ENCODE measurements around the gene SEPTIN12. TPM values are rescaled to one million over a fixed set of nuclear protein-coding genes. Genes with fewer than 3 reads are reported as not detected.
A peak's percentile ranks its signal among the peaks of the same experiment; 100 is the strongest.

SEPTIN12 gene
- total RNA-seq, 6 donors from 2014 or later: not detected

DNA sequence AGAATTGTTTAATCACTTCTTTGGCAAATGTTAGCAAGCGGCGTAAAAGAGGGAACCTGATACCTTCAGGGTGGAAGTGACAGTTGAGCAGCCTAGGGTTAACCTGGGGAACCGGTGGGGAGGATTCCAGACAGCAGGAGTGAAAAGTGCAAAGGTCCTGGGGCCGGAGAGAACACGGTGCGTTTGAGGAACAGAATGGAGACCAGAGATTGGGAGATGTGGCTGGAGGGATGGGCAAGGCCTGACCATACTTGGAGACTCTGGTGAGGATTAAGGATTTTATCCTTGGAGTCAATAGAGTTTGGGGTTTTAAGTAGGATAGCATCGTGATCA, 18.9 kb downstream of the SEPTIN12 start:
- no peak for TF ChIP-seq POLR2AphosphoS5 (IDR thresholded peaks at IDR 0.05)
- TF ChIP-seq EP300 (IDR thresholded peaks at IDR 0.05): no peak
- TF ChIP-seq, protein P1, sequence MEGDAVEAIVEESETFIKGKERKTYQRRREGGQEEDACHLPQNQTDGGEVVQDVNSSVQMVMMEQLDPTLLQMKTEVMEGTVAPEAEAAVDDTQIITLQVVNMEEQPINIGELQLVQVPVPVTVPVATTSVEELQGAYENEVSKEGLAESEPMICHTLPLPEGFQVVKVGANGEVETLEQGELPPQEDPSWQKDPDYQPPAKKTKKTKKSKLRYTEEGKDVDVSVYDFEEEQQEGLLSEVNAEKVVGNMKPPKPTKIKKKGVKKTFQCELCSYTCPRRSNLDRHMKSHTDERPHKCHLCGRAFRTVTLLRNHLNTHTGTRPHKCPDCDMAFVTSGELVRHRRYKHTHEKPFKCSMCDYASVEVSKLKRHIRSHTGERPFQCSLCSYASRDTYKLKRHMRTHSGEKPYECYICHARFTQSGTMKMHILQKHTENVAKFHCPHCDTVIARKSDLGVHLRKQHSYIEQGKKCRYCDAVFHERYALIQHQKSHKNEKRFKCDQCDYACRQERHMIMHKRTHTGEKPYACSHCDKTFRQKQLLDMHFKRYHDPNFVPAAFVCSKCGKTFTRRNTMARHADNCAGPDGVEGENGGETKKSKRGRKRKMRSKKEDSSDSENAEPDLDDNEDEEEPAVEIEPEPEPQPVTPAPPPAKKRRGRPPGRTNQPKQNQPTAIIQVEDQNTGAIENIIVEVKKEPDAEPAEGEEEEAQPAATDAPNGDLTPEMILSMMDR (IDR thresholded peaks at IDR 0.05): no peak
- no peak for TF ChIP-seq POLR2A (IDR thresholded peaks at IDR 0.05)
- Histone ChIP-seq H3K27ac (peak overlapping the region in 3 of 4 donors; percentile 89 to 91 (median 90)), H3K36me3 (peaks cover 0 to 12% (median 3%) of the 10 kb centered on the region in 4 donors), H3K4me1 (peaks cover 26 to 38% (median 32%) of the 10 kb centered on the region in 4 donors), H3K9me3 (no peaks in the 10 kb centered on the region), H3K27me3 (no peaks in the 10 kb centered on the region), H3K4me3 (peak overlapping the region in 3 of 4 donors; percentile 87 to 99 (median 97))
- no peak for ATAC-seq (ENCODE audit: low FRiP score in 2 of 2)
- 54 to 64% methylated on average over 7 of the region's 7 CpGs for WGBS, 2 donors
- DNase-seq: no peak

DNA sequence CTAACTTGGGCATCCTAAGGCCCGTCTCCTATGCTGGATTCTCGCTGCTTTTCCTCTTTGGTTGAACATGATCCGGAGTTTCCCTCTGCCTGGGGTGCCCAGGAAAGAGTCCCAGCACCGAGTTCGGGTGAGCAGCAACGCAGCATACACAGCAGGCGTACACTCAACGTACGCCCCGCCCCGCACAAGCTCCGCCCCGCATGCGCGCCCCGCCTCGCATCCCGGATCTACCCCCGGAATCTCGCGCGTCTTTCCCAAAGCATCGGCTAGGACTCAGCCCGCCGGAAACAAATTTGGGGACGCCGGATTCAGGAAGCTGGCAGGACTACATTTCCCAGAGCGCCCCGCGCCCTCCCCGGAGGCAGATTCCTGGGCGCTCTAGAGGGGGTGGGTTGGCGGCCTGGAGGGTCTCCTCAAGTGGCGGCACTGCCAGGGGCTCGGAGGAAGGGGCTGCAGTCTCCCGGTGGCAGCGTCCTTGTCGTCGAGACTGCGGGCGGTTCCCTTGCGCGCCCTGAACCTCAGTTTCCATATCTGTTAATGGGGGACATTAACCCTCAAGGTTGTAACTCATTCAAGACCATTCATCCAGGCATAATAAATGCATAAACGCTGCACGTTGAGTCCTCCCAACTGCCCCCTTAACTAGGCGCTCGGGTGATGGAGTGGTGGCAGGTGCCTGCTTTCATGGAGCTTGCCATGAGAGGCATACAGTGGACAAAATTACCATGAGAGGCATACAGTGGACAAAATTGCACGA, 19.4 kb downstream of the SEPTIN12 start:
- no peaks in the 10 kb centered on the region for H3K9me3 ChIP-seq
- H3K4me3 ChIP-seq: peak overlapping the region in 3 of 4 donors; percentile 87 to 99 (median 97)
- H3K27ac ChIP-seq: peak overlapping the region; percentile 74 to 91 (median 90)
- peaks cover 0 to 16% (median 8%) of the 10 kb centered on the region in 4 donors for H3K36me3 ChIP-seq
- ATAC-seq (ENCODE audit: low FRiP score in 2 of 2) (peak; percentile 96), DNase-seq (peak; percentile 99 to 100)
- H3K4me1 ChIP-seq: peaks cover 26 to 38% (median 32%) of the 10 kb centered on the region in 4 donors
- no peaks in the 10 kb centered on the region for H3K27me3 ChIP-seq
- 6 to 11% methylated on average over 19 to 45 of the region's 48 CpGs for WGBS, 2 donors
- TF ChIP-seq, protein P1 (IDR thresholded peaks at IDR 0.05): peak in 1 of 6 experiments; percentile 12
- peak in 2 of 4 donors; percentile 59 to 90 for TF ChIP-seq POLR2A (IDR thresholded peaks at IDR 0.05)
- no peak for TF ChIP-seq EP300 (IDR thresholded peaks at IDR 0.05)
- peak in 1 of 2 donors; percentile 89 for TF ChIP-seq POLR2AphosphoS5 (IDR thresholded peaks at IDR 0.05)

DNA sequence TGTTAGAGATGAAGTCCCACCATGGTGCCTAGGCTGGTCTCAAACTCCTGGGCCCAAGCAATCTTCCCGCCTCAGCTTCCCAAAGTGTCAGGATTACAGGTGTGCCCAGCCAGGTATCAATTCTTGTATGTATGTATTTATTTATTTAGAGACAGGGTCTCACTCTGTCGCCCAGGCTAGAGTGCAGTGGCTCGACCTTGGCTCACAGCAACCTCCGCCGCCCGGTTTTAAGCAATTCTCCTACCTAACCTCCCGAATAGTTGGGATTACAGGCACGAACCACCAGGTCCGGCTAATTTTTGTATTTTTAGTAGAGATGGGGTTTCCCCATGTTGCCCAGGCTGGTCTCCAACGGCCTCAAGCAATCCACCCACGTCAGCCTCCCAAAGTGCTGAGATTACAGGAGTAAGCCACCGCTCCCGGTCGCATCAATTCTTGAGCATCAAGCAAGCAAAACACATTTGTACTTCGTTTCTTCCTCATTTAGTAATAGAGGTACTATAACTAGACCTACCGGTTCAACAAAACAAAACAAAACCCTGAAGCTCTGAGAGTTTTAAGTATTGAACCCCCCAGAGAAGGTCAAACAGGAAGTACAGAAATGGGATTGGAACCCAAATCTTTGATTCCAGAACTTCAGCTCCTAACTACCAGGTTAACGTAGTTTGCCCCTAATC, 20.1 kb downstream of the SEPTIN12 start:
- peak overlapping the region; percentile 74 to 91 (median 90) for H3K27ac ChIP-seq
- peaks cover 26 to 38% (median 32%) of the 10 kb centered on the region in 4 donors for H3K4me1 ChIP-seq
- no peaks in the 10 kb centered on the region for H3K9me3 ChIP-seq
- ATAC-seq (ENCODE audit: low FRiP score in 2 of 2): peak in 1 of 2 donors; percentile 10
- WGBS, 2 donors: 49 to 60% methylated on average over 17 of the region's 17 CpGs
- H3K27me3 ChIP-seq: no peaks in the 10 kb centered on the region
- H3K4me3 ChIP-seq: peak overlapping the region in 3 of 4 donors; percentile 87 to 99 (median 97)
- no peak for TF ChIP-seq POLR2A (IDR thresholded peaks at IDR 0.05)
- peak in 1 of 4 donors; percentile 7 for TF ChIP-seq EP300 (IDR thresholded peaks at IDR 0.05)
- peak in 1 of 2 donors; percentile 51 for DNase-seq
- peaks cover 0 to 24% (median 15%) of the 10 kb centered on the region in 4 donors for H3K36me3 ChIP-seq

DNA sequence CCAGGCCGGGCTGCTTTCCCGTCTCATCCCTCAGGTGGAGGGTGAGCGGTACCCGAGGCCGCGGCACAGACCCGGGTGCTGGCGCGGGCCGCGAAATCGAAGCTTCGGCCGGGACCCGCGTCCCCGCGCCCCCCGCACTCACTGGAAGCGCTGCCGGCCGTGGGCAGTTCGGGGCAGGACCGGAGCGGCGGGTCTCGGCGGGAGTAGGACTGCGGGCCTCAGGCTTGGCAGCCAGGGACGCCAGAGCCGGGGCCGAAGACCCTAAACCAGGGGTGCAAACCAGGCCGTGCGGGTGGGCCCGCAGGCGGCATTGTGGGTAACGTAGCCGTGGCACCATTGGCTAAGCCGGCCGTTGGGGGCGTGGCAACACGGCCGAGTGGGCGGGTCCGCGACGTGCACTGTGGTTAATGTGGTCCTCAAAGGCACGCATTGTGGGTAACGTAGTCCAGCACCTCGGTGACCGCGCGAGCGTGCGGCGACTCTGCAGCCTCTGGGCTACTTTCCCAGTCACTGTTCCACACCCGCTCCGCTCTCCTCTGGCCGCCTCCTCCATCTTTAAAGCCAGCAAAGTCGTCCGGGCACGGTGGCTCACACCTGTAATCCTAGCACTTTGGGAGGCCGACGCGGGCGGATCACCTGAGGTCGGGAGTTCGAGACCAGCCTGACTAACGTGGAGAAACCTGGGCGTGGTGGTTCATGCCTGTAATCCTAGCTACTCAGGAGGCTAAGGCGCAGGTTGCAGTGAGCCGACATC, 21.1 kb downstream of the SEPTIN12 start, which contains the start of gene ZNF500:
Gene ZNF500, minus strand, starts transcription at position 288 of the 754 bp plus-strand sequence. CDS start 1,184 bp downstream, outside the sequence.
- H3K36me3 ChIP-seq: peaks cover under 1 to 32% (median 24%) of the 10 kb centered on the region in 4 donors
- TF ChIP-seq POLR2AphosphoS5 (IDR thresholded peaks at IDR 0.05) (peak in 1 of 2 donors; percentile 86), POLR2A (IDR thresholded peaks at IDR 0.05) (peak in 2 of 4 donors; percentile 49 to 74), EP300 (IDR thresholded peaks at IDR 0.05) (no peak)
- TF ChIP-seq, protein P1 (IDR thresholded peaks at IDR 0.05): peak in 1 of 6 experiments; percentile 13
- peaks cover 26 to 38% (median 32%) of the 10 kb centered on the region in 4 donors for H3K4me1 ChIP-seq
- H3K4me3 ChIP-seq: peak within 1 kb of the TSS; percentile 87 to 99 (median 98)
- peak within 1 kb of the TSS; percentile 74 to 91 (median 90) for H3K27ac ChIP-seq
- DNase-seq (peak; percentile 99 to 100), ATAC-seq (ENCODE audit: low FRiP score in 2 of 2) (peak; percentile 97)
- no peaks in the 10 kb centered on the region for H3K9me3 ChIP-seq
- WGBS, 2 donors: 4 to 11% methylated on average over 24 to 28 of the region's 72 CpGs
- H3K27me3 ChIP-seq: no peaks in the 10 kb centered on the region

All from upper lobe of left lung (tissue), 6 donors.